GM10266 (cell line): ENCODE results near the gene AKR1A1.
"Not testable (repeated sequence)": the region's sequence is repeated elsewhere in the genome, so short reads cannot be mapped to it uniquely, and the experiment has no call there.

ENCODE experiments used
- DNase-seq: peaks from one replicate; pipeline ENCODE4 v3.0.0; 2012; ENCODE audit errors: extremely low spot score
- CTCF ChIP-seq: IDR thresholded peaks from 2 replicates; pipeline ENCODE4 v1.5.1; 2012; ENCODE audit warnings: mild to moderate bottlenecking, low read depth; ENCODE audit not compliant: control insufficient read depth, insufficient read depth; ENCODE audit errors: missing control alignments

AKR1A1 gene

DNA sequence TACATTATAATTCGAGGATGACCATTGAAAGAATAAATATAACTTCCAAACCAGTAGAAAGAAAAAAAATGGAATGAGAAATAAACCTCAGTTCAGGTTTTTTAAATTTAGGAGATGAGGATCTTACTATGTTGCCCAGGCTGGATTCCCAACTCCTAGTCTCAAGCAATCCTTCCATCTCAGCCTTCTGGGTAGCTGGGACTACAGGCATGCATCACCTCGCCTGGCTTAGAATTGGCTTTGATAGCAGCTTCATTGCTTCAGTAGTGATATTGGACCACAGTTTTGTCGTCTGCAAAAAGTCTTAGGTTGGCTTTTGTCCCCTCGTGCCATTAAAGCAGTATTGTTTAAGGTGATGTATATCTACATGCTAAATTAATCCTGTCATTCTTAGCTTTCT lies 36.1 kb downstream of the AKR1A1 start:
- no peak for TF ChIP-seq CTCF
- DNase-seq, result no peak

- TF ChIP-seq CTCF, result no peak
- no peak for DNase-seq
These were observed 39.2 kb downstream of the AKR1A1 start for GRCh38 chr1:45589861-45590260.

- TF ChIP-seq CTCF, result no peak
- no peak for DNase-seq
These were observed 43.8 kb downstream of the AKR1A1 start for GRCh38 chr1:45594412-45594811.

GRCh38 chr1:45596765-45597164 lies 46.1 kb downstream of the AKR1A1 start:
- not testable (repeated sequence) for DNase-seq

DNA sequence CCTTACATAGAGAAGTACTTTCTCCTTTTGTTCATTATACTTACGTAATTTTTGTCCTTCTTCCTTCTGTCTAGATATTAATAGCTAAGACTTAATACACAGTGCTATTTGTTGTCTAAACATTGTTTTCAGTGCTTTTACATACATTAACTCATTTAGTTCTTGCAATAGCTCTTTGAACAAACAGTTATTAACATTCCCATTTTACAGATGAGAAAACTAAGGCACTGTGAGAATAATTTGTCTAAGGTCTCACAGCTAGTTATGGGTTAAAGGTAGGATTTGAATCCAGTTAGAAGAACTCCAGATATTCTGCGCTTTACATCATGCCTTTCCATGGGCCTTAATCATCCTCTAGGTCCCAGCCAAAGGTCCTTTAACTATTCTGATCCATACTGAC lies 53.6 kb downstream of the AKR1A1 start:
- no peak for TF ChIP-seq CTCF
- DNase-seq, result no peak

DNA sequence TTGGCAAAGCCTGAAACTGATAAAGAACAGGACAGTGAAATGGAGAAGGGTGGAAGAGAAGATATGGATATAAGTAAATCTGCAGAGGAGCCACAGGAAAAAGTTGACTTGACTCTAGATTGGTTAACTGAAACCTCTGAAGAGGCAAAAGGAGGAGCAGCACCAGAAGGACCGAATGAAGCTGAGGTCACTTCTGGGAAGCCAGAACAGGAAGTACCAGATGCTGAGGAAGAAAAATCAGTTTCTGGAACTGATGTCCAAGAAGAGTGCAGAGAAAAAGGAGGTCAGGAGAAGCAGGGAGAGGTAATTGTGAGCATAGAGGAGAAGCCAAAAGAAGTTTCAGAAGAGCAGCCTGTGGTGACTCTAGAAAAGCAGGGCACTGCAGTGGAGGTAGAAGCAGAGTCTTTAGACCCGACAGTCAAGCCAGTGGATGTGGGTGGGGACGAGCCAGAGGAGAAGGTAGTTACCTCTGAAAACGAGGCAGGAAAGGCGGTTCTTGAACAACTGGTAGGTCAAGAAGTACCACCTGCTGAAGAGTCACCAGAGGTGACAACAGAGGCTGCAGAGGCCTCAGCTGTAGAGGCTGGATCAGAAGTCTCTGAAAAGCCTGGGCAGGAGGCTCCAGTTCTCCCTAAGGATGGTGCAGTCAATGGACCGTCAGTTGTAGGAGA lies 56.9 kb downstream of the AKR1A1 start:
- TF ChIP-seq CTCF, result no peak
- no peak for DNase-seq

DNA sequence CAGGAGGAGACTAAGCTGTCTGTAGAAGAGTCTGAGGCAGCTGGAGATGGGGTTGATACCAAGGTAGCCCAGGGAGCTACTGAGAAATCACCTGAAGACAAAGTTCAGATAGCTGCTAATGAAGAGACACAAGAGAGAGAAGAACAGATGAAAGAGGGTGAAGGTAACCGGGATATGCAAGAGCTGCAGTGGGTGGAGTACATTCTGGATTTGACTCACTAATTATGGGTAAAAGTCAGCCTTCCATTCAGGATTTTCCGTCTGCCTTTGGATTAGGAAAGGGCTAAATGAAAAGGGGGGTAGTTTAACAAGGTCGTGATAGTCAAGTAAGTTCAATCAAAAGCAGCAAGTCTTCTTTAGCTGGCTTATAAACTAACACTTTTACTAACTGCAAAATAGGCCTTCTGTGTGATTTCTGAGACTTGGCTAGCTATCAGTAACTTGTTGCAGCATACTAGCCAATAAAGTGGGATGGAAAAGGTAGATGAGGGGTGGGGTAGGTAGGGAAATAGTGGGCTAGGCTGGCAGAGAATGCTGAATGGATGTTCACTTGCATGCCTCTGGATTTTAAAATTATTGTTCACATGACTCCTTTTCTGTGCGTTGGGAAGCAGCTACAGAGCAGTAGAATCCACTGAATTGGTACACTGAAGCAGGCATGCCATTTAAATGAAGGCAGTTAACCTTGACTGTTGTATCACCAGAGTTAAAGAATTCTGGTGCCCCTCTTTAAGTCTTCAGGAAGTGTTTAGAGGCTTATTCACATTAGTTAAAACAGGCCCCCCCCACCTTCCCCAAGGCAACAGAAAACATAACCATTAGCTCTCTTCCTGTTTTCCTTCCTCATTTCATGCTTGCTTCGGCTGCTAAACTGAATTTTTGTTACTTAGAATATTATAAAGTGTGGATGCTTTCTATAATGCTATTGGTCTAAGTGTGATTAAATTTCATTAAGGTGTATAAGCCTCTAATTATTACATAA lies 57.8 kb downstream of the AKR1A1 start:
- TF ChIP-seq CTCF, result no peak
- no peak for DNase-seq
